ENCODE results near the gene FZD7. TPM values are rescaled to one million over a fixed set of nuclear protein-coding genes. Genes with fewer than 3 reads are reported as not detected.

Gene FZD7
- total and polyA plus RNA-seq, 4 donors = 3.9 to 31.7 (median 8.3) TPM

- no peak overlapping the region for H3K27ac ChIP-seq (ENCODE audit: low read depth in 1 of 2, low read length in 1 of 2)
- H3K36me3 ChIP-seq (ENCODE audit: control insufficient read depth in 4 of 4, insufficient read depth in 4 of 4, low read length in 4 of 4) = no peaks in the 10 kb centered on the region
- no peak for TF ChIP-seq CTCF (IDR thresholded peaks at IDR 0.05; ENCODE audit: control extremely low read depth, extremely low read depth)
- 96% methylated on average over 4 of the region's 4 CpGs for WGBS, 2 donors
- no peaks in the 10 kb centered on the region for H3K27me3 ChIP-seq (ENCODE audit: control insufficient read depth in 3 of 3, insufficient read depth in 3 of 3, low read length in 2 of 3)
- no peak overlapping the region for H3K9ac ChIP-seq (ENCODE audit: insufficient read depth in 1 of 2, low read length in 2 of 2)
- ATAC-seq (ENCODE audit: insufficient read depth, low FRiP score) = no peak
- H3K9me3 ChIP-seq (ENCODE audit: control insufficient read depth in 4 of 4, insufficient read depth in 3 of 4, low read length in 3 of 4) = no peaks in the 10 kb centered on the region
- H3K4me1 ChIP-seq (ENCODE audit: control insufficient read depth in 5 of 5, insufficient read depth in 5 of 5, low read length in 5 of 5) = peaks cover 0 to 16% (median 0%) of the 10 kb centered on the region in 5 donors
- no peak for DNase-seq
- H3K4me3 ChIP-seq = no peak overlapping the region
These were observed 40.7 kb upstream of the FZD7 start for GRCh38 chr2:201992960-201993359.

DNA sequence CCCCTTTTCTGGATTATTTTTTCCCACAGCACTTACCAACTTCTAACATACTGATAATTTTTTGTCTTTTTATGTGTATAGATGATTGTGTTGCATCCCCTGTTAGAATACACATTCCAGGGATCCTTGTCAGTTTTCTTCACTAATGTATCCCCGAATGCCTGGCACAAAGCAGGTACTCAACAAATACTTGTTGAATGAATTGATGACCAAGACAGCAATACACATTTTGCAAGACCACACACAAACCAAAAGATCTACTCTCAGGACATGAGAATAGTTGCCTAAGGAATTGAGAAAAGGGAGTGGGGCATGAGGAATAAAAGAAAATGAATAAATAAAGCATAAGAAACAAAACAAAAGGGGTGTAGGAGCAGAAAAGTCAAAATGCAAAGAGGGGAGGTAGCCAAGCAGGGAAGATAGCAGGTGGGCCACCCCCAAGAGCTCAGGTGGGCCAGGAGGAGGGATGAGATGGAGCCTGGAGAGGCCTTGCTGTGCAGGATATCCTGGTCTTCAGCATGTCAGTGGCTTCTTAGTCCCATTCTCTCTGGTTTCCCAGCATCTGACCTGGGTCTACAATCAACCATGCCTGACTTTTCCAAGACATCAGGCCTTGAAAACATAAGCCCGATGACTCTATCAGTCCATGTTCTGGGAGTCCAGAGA, 38.5 kb upstream of the FZD7 start:
- DNase-seq (no peak), ATAC-seq (ENCODE audit: insufficient read depth, low FRiP score) (no peak)
- no peak overlapping the region for H3K9ac ChIP-seq (ENCODE audit: insufficient read depth in 1 of 2, low read length in 2 of 2)
- no peaks in the 10 kb centered on the region for H3K9me3 ChIP-seq (ENCODE audit: control insufficient read depth in 4 of 4, insufficient read depth in 3 of 4, low read length in 3 of 4)
- H3K36me3 ChIP-seq (ENCODE audit: control insufficient read depth in 4 of 4, insufficient read depth in 4 of 4, low read length in 4 of 4) = no peaks in the 10 kb centered on the region
- no peaks in the 10 kb centered on the region for H3K27me3 ChIP-seq (ENCODE audit: control insufficient read depth in 3 of 3, insufficient read depth in 3 of 3, low read length in 2 of 3)
- no peak for TF ChIP-seq CTCF (IDR thresholded peaks at IDR 0.05; ENCODE audit: control extremely low read depth, extremely low read depth)
- WGBS, 2 donors = 91 to 95% methylated on average over 2 of the region's 2 CpGs
- no peak overlapping the region for H3K27ac ChIP-seq (ENCODE audit: low read depth in 1 of 2, low read length in 1 of 2)
- H3K4me3 ChIP-seq = no peak overlapping the region
- H3K4me1 ChIP-seq (ENCODE audit: control insufficient read depth in 5 of 5, insufficient read depth in 5 of 5, low read length in 5 of 5) = peaks cover 0 to 24% (median 5%) of the 10 kb centered on the region in 5 donors

DNA sequence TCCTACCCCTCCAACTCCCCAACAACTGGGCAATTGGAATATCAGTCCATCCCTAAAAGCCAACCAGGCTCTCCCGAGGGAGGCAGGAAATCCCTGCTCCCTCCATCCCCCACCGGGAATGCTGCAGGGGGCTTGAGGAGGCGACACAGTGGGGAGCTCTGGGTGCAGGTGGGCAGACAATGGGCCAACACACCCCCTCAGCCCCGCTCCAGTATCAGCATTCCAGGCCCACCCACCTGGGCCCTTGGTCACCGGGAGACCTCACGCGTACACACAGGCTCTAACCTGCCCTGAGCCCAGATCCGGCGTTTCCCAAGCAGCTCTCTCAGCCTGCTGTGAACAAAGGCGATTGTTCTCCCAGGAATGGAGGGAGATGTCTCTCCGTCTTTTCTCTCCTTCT, 37.6 kb upstream of the FZD7 start:
- Histone ChIP-seq H3K9ac (ENCODE audit: insufficient read depth in 1 of 2, low read length in 2 of 2) (no peak overlapping the region), H3K4me3 (no peak overlapping the region), H3K4me1 (ENCODE audit: control insufficient read depth in 5 of 5, insufficient read depth in 5 of 5, low read length in 5 of 5) (peaks cover 0 to 24% (median 5%) of the 10 kb centered on the region in 5 donors), H3K27ac (ENCODE audit: low read depth in 1 of 2, low read length in 1 of 2) (no peak overlapping the region), H3K36me3 (ENCODE audit: control insufficient read depth in 4 of 4, insufficient read depth in 4 of 4, low read length in 4 of 4) (no peaks in the 10 kb centered on the region), H3K27me3 (ENCODE audit: control insufficient read depth in 3 of 3, insufficient read depth in 3 of 3, low read length in 2 of 3) (no peaks in the 10 kb centered on the region), H3K9me3 (ENCODE audit: control insufficient read depth in 4 of 4, insufficient read depth in 3 of 4, low read length in 3 of 4) (no peaks in the 10 kb centered on the region)
- TF ChIP-seq CTCF (IDR thresholded peaks at IDR 0.05; ENCODE audit: control extremely low read depth, extremely low read depth) = no peak
- WGBS, 2 donors = 78 to 89% methylated on average over 11 of the region's 11 CpGs
- ATAC-seq (ENCODE audit: insufficient read depth, low FRiP score) (no peak), DNase-seq (no peak)
